HL-60 (cell line): ENCODE data around the gene CHSY3.

Experiments
- DNase-seq, 2 experiments: peaks; one replicate each; pipeline ENCODE4 v3.0.0-alpha.2; 2010 to 2020; ENCODE audit warnings: low read depth in 1 of 2, low spot score in 1 of 2
- H3K27ac ChIP-seq: fragments of 250-450 bp; sonication (Bioruptor Pico); replicated peaks from 2 replicates; pipeline ENCODE4 v1.5.1; 2020; ENCODE audit warnings: mild to moderate bottlenecking, moderate library complexity
- H3K27me3 ChIP-seq: fragments of 250-450 bp; sonication (Bioruptor Pico); 2 replicates; pipeline ENCODE4 v1.5.1; 2021; ENCODE audit warnings: mild to moderate bottlenecking, moderate library complexity; ENCODE audit not compliant: insufficient read depth, poor library complexity, severe bottlenecking
- H3K4me3 ChIP-seq: replicated peaks from 2 replicates; pipeline ENCODE4 v1.5.1; 2011; ENCODE audit warnings: mild to moderate bottlenecking, control low read depth, low read length; ENCODE audit not compliant: insufficient read depth
- GABPA ChIP-seq: IDR thresholded peaks from 2 replicates; pipeline ENCODE4 v1.6.1; 2012; ENCODE audit warnings: low read depth
- POLR2AphosphoS5 ChIP-seq: IDR thresholded peaks from 2 replicates; pipeline ENCODE4 v1.6.1; 2012; ENCODE audit warnings: low read depth
- SPI1 ChIP-seq: IDR thresholded peaks from 2 replicates; pipeline ENCODE4 v1.6.1; 2012; ENCODE audit warnings: low read depth, mild to moderate bottlenecking, borderline replicate concordance
- TF ChIP-seq, protein P1 (sequence below): IDR thresholded peaks from 2 replicates; pipeline ENCODE4 v1.6.1; 2012; ENCODE audit warnings: low read depth; ENCODE audit not compliant: insufficient replicate concordance
- TF ChIP-seq, protein P2 (sequence below): IDR thresholded peaks from one replicate; pipeline ENCODE4 v1.5.1; 2011; ENCODE audit warnings: low read length, control low read depth, inconsistent platforms; ENCODE audit not compliant: insufficient read depth

The CHSY3 gene

GRCh38 chr5:129945774-129946270 lies 41.6 kb downstream of the CHSY3 start:
- Histone ChIP-seq H3K27ac (no peak overlapping the region), H3K4me3 (no peak overlapping the region), H3K27me3 (no peaks in the 10 kb centered on the region)
- no peak for DNase-seq
- TF ChIP-seq SPI1 (no peak), POLR2AphosphoS5 (no peak)
- TF ChIP-seq, protein P1, sequence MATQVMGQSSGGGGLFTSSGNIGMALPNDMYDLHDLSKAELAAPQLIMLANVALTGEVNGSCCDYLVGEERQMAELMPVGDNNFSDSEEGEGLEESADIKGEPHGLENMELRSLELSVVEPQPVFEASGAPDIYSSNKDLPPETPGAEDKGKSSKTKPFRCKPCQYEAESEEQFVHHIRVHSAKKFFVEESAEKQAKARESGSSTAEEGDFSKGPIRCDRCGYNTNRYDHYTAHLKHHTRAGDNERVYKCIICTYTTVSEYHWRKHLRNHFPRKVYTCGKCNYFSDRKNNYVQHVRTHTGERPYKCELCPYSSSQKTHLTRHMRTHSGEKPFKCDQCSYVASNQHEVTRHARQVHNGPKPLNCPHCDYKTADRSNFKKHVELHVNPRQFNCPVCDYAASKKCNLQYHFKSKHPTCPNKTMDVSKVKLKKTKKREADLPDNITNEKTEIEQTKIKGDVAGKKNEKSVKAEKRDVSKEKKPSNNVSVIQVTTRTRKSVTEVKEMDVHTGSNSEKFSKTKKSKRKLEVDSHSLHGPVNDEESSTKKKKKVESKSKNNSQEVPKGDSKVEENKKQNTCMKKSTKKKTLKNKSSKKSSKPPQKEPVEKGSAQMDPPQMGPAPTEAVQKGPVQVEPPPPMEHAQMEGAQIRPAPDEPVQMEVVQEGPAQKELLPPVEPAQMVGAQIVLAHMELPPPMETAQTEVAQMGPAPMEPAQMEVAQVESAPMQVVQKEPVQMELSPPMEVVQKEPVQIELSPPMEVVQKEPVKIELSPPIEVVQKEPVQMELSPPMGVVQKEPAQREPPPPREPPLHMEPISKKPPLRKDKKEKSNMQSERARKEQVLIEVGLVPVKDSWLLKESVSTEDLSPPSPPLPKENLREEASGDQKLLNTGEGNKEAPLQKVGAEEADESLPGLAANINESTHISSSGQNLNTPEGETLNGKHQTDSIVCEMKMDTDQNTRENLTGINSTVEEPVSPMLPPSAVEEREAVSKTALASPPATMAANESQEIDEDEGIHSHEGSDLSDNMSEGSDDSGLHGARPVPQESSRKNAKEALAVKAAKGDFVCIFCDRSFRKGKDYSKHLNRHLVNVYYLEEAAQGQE, result no peak
- TF ChIP-seq, protein P2, sequence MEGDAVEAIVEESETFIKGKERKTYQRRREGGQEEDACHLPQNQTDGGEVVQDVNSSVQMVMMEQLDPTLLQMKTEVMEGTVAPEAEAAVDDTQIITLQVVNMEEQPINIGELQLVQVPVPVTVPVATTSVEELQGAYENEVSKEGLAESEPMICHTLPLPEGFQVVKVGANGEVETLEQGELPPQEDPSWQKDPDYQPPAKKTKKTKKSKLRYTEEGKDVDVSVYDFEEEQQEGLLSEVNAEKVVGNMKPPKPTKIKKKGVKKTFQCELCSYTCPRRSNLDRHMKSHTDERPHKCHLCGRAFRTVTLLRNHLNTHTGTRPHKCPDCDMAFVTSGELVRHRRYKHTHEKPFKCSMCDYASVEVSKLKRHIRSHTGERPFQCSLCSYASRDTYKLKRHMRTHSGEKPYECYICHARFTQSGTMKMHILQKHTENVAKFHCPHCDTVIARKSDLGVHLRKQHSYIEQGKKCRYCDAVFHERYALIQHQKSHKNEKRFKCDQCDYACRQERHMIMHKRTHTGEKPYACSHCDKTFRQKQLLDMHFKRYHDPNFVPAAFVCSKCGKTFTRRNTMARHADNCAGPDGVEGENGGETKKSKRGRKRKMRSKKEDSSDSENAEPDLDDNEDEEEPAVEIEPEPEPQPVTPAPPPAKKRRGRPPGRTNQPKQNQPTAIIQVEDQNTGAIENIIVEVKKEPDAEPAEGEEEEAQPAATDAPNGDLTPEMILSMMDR, result no peak

DNA sequence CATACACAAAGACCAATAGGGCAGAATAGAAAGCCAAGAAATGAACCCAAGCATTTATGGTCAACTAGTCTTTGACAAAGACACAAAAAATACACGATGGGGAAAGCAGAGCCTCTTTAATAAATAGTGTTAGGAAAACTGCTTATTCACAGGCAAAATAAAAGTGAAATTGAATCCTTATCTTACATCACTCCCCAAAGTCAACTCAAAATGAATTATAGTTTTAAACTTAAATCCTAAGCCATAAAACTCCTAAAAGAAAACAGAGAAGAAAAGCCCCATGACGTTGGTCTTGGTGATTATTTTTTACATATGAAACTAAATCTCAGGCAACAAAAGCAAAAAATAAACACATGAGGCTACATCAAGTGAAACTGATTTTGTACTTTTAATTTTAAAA lies 46.8 kb downstream of the CHSY3 start:
- DNase-seq, result no peak
- TF ChIP-seq, protein P1, result no peak
- TF ChIP-seq, protein P2, result no peak
- TF ChIP-seq GABPA (no peak), POLR2AphosphoS5 (no peak), SPI1 (no peak)
- Histone ChIP-seq H3K27ac (no peak overlapping the region), H3K27me3 (no peaks in the 10 kb centered on the region), H3K4me3 (no peak overlapping the region)

DNA sequence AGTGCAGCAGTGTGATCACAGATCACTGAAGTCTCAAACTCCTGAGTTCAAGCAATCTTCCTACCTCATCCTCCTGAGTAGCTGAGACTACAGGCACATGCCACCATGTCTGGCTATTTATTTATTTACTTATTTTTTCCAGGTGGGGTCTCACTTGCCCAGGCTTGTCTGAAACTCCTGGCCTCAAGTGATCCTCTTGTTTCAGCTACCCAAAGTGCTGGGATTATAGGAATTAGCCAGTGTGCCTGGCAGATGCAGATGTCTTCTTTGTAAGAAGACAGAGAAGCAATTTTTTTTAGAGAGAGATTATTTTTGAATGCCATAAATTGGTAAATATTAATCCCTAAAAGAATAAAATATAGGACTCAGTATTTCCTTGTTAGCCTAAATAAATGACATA lies 54.3 kb downstream of the CHSY3 start:
- DNase-seq, result no peak
- H3K4me3 ChIP-seq, result no peak overlapping the region
- H3K27ac ChIP-seq, result no peak overlapping the region
- no peaks in the 10 kb centered on the region for H3K27me3 ChIP-seq
- TF ChIP-seq, protein P2, result no peak
- no peak for TF ChIP-seq POLR2AphosphoS5
- TF ChIP-seq GABPA, result no peak
- no peak for TF ChIP-seq SPI1
- TF ChIP-seq, protein P1, result no peak
